NCI-H82 treated with DMSO at 0.1 percent for 48 hours (cell line): ENCODE results near the gene CCDC61.

Experiments
- DNase-seq: peaks from one replicate; lab custom pipeline; 2025; ENCODE audit not compliant: unreplicated experiment; lab: John Stamatoyannopoulos, UW

Gene CCDC61

DNA sequence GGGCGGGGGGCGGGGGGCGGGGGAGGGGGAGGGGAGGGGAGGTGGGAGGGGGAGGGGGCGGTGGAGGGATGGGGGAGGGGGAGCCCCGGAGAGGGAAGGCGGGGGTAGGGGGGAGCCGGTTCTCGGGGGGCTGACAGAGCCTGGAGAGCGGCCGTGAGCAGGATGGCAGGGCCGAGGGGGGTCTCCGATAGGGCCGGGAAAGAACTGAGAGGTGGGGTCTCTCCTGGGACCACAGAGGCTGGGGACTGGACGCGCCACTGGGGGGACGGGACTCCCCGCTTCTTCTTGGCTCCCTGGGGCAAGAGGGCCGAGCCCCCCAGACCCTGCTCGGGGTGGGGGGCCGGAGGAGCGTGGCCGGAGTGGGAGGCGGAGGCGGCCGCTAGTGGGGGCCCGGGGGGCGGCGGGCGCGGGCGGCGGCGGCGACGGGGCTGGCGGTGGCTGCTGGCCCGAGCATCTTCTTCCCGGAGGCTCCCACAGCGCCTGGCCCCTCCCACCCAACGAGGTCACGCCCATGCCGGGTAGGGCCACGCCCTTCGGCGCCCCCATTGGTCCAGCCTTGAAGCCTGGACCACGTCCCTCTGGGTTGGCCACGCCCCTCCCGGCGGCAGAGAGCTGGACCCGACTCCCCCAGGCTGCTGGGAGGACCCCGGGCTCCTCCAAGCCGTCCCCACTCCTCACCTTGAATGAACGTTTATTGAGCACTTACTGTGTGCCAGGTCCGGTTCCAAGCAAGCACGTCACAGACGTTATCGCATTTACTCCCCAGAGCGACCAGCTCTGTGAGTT is 21.5 kb upstream of the CCDC61 start, which contains the start of gene NOVA2:
Gene NOVA2, minus strand, starts transcription at position 313 of the 786 bp plus-strand sequence. CDS start 514 bp downstream, outside the sequence.
- DNase-seq = peak; percentile 4

DNA sequence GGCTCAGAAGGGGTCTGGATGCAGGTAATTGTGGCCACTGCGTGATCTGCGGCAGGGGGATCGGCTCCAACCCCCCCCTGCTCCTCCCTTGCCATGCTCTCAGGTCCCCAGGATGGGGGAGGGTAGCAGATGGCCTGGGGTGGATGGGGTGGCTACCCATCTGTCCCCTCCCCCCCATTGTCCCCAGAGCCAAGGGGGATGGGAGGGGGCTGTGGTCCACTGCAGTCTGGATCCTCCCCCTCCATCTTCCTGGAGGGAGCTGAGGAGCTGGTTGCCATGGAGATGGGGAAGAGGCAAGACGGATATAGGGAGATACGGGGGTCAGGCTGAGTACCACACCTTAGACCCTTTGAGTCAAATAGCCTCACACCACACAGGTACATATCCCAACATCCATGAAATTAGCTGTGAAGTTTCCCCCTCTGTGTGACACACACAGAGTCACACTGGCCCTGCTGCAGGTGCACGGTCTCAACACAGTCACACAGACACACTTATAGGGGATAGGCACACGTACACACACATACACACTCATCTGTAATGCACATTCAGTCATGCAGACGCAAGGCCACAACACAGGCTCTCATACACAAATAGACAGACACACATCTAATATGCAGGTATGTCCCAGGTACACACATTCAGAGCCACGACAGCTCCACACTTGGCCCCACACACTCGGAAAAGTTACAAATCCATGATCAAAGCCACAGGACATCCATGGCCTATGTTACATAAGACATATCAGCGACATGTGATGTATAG is 19.8 kb upstream of the CCDC61 start:
- DNase-seq = no peak

DNA sequence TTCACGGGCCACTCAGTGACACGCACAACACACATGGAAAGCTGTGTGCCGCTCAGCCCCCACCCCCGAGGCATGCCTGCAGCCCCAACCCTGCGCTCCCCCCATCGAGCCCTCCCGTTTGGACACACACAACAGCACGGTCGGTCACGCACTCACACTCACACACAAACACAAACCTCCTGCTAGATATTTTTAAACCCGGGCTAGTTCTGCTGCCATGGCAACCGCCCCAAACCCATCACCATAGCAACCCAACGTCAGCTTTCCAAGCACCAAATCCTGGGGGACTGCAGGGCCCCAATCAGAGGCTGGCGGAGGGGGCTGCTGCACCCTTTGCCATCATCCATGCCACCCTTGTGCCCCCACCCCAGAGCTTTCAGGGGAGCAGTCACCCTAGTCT is 19.1 kb upstream of the CCDC61 start:
- DNase-seq = no peak

DNA sequence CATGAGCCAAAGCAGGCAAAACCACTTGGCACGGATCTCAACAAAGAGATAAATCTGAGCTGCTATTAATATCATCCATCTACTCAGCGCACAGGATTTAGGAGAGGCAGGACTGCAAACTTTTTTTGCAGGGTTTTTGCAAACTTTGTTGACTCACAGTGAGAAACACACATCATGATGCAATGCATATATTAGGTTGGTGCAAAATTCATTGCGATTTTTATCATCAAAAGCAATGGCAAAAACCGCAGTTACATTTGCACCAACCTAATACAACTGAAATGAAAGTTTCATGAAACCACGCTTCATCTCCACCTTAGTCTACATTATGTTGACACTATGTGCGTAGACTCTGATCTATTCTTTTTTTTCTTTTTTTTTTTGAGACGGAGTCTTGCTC is 17.1 kb upstream of the CCDC61 start:
- DNase-seq = no peak

DNA sequence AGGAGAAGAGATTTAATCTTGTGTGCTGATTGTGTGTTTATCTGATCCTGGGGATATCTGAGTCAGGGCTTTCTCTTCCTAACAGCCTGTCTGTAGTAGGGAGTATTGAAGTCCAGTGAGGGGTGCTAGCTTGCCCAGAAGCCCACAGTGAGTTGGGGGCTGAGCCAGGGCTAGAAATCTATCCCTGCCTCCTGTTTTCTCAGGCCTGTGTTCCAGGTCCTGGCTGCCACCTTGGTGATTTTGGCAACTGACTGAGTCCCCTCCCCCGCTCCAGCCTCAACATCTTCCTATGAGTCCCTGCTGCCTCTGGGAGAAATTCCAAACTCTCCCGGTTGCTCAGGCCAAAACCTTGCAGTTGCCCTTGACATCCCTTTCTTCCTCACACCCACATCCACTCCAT is 13.9 kb upstream of the CCDC61 start:
- no peak for DNase-seq

DNA sequence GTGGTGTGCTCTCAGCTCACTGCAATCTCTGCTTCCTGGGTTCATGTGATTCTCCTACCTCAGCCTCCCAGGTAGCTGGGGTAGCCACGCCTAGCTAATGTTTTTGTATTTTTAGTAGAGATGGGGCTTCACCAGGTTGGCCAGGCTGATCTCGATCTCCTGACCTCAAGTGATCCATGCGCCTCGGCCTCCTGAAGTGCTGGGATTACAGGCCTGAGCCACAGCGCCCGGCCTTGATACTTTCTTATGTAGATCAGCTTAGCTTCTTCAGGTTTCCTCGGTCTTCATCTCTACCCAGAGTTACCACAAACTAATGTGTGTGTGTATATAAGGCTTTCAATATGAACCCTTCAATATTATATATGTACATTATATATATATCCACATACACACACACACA is 9.9 kb upstream of the CCDC61 start:
- DNase-seq = no peak

DNA sequence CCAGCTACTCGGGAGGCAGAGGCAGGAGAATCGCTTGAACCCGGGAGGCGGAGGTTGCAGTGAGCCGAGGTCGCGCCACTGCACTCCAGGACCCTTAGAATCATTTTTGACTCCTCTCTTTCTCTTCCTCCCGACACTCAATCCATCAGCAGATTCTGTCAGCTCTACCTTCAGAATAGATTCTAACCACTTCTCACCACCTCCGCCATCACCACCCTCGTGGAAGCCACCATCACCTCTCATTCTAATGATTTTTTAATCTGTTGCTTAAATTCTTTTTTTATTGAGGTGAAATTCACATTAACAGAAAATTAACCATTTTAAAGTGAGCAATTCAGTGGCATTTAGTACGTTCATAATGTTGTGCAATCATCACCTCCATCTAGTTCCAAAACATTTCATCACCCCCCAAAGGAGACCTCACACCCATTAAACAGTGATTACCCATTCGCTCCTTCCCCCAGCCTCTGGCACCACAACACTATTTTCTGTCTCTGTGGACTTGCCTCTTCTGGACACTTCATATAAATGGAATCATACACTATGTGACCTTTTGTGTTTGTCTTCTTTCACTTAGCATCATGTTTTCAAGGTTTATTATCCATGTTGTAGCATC is 5.0 kb upstream of the CCDC61 start:
- DNase-seq = no peak

DNA sequence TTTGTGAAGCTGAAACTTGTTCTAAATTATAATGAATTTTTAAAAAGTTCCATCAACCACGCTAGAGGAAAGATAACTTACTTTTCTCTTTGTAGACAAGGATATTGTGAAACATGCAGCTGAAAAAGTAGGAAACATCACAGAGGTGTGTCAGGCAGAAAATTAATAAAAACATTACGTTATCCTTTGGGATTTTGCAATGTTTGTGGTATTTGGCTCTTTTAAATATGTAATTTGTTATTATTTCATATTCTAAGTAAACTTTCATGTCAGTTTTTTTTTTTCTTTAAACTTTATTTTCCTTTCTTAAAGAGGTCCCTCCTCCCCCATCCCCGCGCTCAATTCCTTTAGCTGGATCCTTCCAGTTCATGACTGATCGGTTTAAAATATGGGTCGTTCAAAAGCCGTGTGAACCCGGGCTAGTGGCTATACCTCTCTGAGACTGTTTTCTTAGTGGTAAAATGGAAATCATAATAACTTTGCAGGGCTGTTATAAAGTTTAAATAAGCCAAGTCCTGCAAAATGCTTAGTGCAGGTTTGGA is 740 bp upstream of the CCDC61 start:
- DNase-seq = no peak

DNA sequence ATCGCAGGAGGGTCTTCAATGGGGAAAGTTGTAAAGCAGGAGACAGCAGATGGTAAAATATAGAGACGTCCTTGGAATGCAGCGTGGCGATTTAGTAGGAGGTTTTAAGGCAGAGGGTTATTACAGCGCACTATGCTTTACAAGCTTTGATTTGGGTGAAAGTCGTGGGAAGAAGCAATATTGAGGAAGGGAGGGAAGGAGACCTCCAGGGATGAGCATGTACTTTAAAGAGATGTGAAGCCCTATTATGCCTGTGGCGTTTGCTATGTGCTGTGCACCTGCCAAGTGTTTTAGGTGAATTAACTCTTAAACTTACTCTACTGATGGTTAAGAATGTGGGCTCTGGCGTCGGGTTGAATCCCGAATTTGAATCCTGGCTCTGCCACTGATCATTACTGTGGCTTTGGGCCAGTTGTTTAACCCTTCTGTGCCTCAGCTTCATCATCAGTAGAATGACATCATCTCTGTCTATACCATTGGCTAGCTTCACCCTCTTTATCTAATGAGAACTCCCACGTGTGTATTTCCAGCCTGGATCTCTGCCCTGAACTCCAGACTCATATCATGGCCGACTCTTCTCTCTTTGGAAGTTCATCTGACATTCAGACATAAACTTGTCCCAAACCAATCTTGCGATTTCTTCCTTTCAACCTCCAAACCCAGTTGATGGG is 583 bp downstream of the CCDC61 start:
- DNase-seq = no peak

DNA sequence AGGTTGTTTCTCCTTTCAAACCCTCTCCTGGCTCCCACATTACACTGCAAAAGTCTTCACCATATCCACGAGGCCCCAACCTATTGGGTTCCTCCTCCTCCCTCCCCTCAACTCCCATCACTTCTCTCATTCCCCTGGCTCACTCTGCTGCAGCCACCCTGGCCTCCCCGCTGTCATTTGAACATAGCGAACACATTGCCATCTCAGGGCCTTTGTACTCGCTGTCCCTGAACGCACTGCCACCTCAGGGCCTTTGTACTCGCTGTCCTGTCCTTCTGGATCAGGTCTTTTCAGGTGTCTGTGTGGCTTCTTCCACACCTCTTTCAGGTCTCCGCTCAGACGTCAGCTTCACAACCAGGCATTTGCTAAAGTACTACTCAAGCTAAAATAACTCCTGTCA is 1.7 kb downstream of the CCDC61 start:
- no peak for DNase-seq

DNA sequence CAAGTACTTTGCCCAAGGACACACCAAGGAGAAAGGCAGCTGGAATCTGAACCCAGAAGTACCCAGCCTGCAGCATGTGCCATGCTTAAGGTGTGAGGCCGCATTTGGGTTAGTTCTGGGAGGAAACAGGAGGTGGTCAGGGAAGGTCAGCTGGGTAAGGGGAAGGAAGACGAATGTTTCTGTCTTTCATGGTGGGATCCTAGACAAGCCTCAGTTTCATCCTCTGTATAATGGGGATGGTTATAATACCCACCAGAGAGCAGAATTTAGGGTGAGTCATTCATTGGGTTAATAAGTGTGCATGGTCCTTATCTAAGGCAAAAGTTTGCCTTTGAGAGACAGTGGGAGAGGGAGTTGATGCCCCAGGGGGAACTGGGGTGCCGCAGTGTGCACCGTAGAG is 3.6 kb downstream of the CCDC61 start:
- no peak for DNase-seq

DNA sequence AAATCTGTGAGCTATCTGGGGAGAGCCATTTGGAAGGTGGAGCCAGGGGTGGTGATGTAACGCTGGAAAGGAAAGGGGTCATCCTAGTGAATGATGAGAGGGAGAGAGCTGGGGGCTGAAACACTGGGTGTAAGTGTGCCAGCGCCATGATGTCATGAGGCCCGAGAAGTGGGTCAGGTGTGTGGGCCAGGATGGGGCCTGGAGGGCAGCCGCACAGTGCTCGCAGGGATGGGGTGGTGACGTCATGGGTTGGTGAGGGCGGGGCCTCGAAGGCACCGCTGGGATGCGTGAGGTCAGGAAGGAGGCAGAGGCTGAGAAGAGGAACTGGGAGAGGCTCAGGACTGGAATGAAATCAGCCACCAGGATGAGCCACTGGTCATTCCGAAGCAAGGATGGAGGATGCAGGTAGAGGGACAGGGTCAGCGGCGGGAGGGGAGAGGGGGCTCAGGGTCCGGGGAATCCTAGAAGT is 4.4 kb downstream of the CCDC61 start:
- DNase-seq = no peak

DNA sequence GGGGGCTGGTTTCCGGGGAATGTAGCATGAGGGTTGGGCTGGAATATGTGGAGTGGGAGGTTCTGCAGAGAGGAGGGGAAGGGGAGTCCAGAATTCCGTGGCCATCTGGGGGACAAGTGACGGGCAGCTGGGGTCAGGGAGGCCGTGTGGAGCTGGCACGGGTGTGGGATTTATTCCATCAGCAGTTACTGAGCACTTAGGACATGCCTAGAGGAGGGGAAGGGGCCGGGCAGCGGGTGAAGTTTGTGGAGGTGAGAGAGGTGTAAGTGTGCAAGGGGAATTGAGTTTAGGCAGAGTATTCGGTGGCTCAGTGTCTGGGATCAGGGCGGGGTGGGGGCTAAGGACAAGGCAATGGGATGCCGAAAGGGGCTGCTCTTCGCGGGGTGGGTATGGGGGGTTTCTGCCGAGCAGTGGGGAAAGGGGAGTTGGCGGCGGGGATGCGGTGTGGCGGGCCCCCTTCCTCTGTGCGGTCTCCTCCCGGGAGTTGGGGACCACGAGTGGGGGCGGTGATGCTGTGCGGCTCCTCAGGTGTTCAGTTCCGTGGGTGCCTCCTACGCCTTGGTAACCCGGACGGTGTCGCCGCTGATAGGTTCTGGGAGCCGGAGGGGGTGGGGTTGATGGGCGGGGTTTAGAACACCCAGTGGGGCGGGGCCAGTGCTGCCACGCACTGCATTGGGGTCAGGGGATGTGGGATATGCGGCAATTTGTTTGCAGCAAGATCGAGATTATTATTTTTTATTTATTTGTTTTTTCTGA is 5.4 kb downstream of the CCDC61 start:
- DNase-seq = peak; percentile 34

DNA sequence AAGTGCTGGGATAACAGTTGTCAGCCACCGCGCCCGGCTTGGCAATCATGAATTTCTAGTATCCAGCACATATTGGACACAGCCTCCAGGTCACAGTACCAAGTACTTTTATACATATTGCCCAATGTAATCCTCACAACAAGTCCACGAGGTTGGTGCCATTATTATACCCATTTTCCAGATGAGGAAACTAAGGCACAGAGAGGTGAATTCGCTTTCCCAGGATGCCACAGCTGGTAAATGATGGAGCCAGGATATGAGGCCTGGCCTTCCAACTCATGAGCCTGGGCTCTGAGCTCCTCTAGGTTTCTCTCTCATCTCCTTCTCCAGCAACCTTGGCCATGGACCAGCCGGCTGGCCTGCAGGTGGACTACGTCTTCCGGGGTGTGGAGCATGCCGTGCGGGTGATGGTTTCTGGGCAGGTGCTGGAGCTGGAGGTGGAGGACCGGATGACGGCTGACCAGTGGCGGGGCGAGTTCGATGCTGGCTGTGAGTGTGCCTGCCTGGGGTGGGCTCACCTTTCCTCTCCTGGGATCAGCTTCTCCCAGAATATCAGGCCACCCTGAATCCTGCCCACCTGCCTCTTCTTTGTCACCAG is 7.5 kb downstream of the CCDC61 start:
- DNase-seq = no peak

DNA sequence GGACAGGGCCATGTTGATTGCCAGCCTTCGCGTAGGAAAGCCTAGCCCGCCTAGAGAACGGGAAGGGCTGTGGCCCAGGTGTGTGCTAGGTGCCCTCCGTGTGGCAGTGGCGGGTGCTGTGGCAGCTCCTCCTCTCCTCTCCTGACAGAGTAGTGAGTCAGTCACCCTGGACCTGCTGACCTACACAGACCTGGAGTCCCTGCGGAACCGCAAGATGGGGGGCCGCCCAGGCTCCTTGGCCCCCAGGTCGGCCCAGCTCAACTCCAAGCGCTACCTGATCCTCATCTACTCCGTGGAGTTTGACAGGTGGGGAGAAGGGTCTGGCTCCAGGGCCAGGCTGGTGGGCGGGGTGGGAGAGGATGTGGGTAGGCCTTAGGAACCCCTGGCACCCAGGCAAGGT is 11.1 kb downstream of the CCDC61 start:
- no peak for DNase-seq

DNA sequence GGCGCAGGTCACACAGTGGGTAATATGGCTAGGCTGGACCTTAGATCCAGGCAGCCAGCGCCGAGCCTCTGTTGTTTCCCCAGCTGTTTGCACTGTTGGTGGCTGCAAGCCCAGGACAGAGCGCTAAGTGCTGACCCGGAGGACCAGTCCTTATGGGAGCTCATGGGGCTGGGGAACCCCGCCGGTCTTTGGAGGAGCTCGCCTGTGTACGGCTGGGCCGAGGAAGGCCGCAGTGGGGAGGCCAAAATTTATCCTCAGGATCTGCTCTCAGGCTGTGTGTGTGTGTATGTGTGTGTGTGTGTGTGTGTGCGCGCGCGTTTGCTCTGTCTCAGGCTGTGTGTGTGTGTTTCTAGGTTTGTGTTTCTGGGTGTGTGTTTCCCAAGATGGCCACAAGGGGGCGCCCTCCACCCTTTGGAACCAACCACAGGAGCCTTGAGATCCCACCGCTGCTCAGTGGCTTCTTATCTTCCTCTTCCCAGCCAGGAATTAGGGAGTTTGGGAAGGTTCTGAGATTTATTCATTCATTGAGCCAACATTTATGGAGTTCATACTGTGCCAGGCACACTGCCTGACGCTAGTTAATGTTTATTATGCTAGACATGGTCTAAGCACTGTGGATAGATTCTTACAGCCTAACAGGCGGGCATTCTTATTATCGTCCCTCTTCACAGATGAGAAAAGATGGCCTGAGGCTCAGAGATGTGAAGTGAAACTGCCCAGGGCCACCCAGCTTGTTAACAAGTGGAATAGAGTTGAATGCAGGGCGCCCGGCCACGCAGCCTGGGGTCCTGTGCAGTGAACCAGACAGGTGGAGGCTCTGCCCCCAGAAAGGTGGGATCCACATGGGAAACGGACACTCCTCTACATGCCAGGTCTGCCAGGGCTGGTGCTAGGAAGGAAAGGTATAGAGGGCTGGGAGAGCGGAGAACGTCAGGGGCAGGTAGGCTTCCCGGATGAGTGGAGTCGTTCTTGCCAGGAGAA is 14.6 kb downstream of the CCDC61 start:
- peak; percentile 35 for DNase-seq

DNA sequence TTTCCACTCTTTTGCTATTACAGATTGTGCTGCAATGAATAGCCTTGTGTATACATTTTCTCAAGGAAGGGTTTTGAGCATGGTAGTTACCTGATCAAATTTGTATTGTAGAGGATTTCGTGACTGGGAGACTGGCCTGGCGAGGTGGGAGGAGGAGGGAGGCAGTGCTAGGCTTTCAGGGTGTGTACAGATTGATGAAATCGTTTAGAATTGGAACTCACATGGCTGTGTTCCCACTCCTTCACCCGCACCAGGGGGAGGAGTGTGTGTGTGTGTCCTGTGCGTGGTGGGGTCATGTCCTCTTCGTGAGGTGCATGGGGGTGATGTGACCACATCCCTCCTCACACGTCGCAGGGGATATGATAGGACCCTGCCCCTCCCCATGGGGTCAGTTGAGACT is 19.3 kb downstream of the CCDC61 start:
- DNase-seq = no peak

DNA sequence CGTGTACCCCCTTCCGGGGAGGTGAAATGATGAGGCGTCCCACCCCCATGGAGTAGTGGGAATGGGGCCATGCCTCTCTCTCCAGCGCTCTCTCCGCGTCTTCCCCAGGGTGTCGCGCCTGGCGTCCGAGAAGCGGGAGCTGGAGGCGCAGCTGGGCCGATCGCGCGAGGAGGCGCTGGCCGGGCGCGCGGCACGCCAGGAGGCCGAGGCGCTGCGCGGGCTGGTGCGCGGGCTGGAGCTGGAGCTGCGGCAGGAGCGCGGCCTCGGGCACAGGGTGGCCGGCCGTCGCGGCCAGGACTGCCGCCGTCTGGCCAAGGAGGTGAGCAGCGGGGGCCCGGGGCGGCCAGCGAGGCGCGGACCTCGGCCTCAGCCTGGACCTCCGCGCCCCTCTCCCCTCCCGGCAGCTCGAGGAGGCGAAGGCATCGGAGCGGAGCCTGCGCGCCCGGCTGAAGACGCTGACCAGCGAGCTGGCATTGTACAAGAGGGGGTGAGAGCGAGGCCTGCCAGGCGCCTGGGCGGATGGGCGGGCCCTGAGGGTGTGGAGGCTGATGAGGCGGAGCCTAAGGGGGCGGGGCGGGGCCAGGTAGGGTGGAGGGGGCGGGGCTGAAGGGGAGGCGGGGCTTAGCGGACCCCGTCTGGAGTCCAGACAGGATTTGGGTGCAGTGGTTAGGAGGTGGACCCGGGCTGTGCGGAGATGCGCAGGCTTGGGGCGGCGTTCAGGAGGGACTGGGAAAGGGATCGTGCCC is 19.8 kb downstream of the CCDC61 start:
- peak; percentile 41 for DNase-seq
